GM21526 (cell line): ENCODE results near the gene DMRTA2.
"Not testable (repeated sequence)": the region's sequence is repeated elsewhere in the genome, so short reads cannot be mapped to it uniquely, and the experiment has no call there.

Experiments used
- ATAC-seq: cut with Tn5 transposase; IDR thresholded peaks from one replicate; pipeline ENCODE4 v1.9.1; 2021; ENCODE audit warnings: moderate library complexity; ENCODE audit not compliant: unreplicated experiment, low FRiP score

DMRTA2 gene

GRCh38 chr1:50393522-50394120 is 29.6 kb downstream of the DMRTA2 start:
- ATAC-seq = no peak

DNA sequence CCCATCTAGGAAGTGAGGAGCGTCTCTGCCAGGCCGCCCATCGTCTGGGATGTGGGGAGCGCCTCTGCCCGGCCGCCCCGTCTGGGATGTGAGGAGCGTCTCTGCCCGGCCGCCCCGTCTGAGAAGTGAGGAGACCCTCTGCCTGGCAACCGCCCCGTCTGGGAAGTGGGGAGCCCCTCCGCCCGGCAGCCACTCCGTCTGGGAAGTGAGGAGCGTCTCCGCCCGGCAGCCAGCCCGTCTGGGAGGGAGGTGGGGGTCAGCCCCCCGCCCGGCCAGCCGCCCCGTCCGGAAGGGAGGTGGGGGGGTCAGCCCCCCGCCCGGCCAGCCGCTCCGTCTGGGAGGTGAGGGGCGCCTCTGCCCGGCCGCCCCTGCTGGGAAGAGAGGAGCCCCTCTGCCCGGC is 41.7 kb downstream of the DMRTA2 start:
- not testable (repeated sequence) for ATAC-seq

DNA sequence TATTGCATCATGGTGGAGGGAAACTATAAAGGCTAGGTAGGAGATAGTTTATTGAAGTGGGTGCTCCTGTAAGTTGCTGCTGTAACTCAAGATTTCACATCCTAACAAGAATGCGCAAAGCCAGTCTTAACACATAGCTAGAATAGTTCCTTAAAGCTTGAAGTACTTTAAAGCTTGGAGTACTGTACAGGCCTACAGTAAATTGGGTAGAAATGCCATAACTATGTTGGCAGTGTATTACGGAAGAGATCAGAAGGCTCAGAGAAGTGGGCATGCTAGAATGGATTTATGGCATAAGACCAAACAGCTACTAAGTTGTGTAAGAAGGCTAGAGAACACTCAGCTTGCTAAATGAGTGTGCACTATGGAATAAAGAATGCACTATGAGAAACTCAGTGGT is 44.5 kb downstream of the DMRTA2 start:
- no peak for ATAC-seq

GRCh38 chr1:50373532-50373931 is 49.7 kb downstream of the DMRTA2 start:
- ATAC-seq = no peak

GRCh38 chr1:50371749-50372148 is 51.5 kb downstream of the DMRTA2 start:
- ATAC-seq = no peak

DNA sequence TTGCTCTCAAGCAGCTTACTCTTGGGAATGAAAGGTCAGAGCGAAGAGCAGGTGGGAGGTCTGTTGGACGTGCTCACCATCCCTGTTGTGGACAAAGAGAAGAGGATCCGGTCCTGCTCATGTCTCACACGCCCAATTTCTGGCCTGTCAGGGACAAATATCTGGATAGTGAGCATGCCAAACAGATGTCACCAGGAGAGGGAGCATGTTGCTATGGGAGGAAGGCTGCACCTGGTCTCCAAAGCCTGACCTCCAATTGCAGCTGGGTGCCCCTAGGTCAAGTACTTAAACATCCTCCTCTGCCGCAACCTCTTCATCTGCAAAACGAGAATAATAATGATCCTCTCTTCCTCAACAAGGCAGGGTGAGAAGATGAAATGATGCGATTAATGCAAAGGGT is 53.4 kb downstream of the DMRTA2 start:
- no peak for ATAC-seq

GRCh38 chr1:50369008-50369634 is 54.1 kb downstream of the DMRTA2 start:
- no peak for ATAC-seq

DNA sequence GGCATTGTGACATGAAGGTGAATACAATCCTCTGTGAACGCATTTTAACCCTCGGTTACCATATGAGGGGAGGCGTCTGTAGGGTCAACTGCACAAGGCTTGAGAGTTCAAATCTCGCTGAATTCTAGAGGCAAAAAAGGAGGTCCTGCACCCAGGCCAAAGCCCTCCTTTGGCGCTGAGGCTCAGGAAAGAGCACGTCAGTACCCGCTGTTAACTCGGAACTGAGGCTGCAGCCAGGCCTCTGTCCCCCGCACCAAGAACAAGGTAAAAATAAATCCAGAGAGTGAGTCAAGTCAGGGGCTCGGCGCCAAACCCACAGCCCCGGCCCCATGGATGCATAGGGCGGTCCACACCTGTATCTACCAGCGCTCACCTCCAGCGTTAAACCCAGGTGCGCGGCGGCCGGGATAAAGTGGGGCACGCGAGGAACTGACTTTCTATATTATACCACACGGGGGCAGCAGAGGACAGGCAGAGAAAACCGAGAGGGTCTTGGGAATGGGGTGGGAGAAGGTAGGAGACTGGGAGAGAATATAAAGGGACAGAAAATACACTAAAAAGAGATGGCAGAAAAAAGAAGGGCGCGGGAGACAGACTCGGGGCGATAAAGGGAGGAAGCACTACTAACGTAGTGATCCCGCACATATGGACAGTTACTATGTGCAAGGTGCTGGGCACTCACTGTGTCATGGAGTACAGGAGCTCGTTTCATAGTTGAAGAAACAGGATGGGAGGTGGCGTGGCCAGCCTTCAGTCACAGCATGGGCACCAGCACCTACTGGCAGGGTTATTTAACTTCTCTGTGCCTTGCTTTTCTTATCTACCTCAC is 54.9 kb downstream of the DMRTA2 start:
- ATAC-seq = no peak
